K562 (cell line): ENCODE data around the gene CBX8. TPM values are rescaled to one million over a fixed set of nuclear protein-coding genes. Genes with fewer than 3 reads are reported as not detected.

Source experiments
- CEBPG ChIP-seq, 3 experiments: fragments of 200-800 bp in 1 of 3; sonication (Bioruptor generic) in 1 of 3; sonication (generic) in 1 of 3; formaldehyde crosslinking in 1 of 3; IDR thresholded peaks in 2 of 3; conservative IDR thresholded peaks in 1 of 3; 2 replicates each; pipeline versions ENCODE4 v1.6.1 to v1.8.0; 2016 to 2022; ENCODE audit warnings: missing compliant biosample characterization in 2 of 3, missing genetic modification characterization in 2 of 3, mild to moderate bottlenecking in 1 of 3, missing genetic modification reagents in 1 of 3
- ETV1 ChIP-seq: fragments of 450-650 bp; conservative IDR thresholded peaks from 2 replicates; pipeline ENCODE4 v1.6.1; 2016; ENCODE audit warnings: missing genetic modification characterization, control low read depth, low read depth, missing compliant biosample characterization
- ETV5 ChIP-seq: sonication (generic); formaldehyde crosslinking; IDR thresholded peaks from 2 replicates; pipeline ENCODE4 v1.4.0; 2020; ENCODE audit warnings: low read depth, mild to moderate bottlenecking, missing genetic modification reagents
- HIVEP1 ChIP-seq: fragments of 250-450 bp; sonication (Bioruptor Pico); IDR thresholded peaks from 2 replicates; pipeline ENCODE4 v1.4.0; 2020; ENCODE audit warnings: mild to moderate bottlenecking
- MBD1 ChIP-seq: fragments of 250-450 bp; sonication (Bioruptor Pico); IDR thresholded peaks from 2 replicates; pipeline ENCODE4 v1.8.0; 2022; ENCODE audit warnings: inconsistent platforms
- PBX2 ChIP-seq, 2 experiments: IDR thresholded peaks in 1 of 2; conservative IDR thresholded peaks in 1 of 2; 2 replicates each; pipeline ENCODE4 v1.6.1; 2016; ENCODE audit warnings: low read depth in 2 of 2, mild to moderate bottlenecking in 1 of 2, missing compliant biosample characterization in 1 of 2, missing genetic modification characterization in 1 of 2, moderate library complexity in 1 of 2
- ZBTB7A ChIP-seq: IDR thresholded peaks from 2 replicates; pipeline ENCODE4 v1.6.1; 2011; ENCODE audit warnings: low read depth, mild to moderate bottlenecking, low read length, moderate library complexity, borderline replicate concordance; ENCODE audit not compliant: control insufficient read depth
- ZNF311 ChIP-seq: fragments of 250-450 bp; sonication (Bioruptor Pico); IDR thresholded peaks from 2 replicates; pipeline ENCODE4 v1.4.0; 2020; ENCODE audit warnings: mild to moderate bottlenecking, moderate library complexity
- ZNF592 ChIP-seq: fragments of 450-650 bp; IDR thresholded peaks from 2 replicates; pipeline ENCODE4 v1.6.1; 2017; ENCODE audit warnings: antibody characterized with exemption, mild to moderate bottlenecking
- ZNF764 ChIP-seq: fragments of 250-450 bp; sonication (Bioruptor Pico); IDR thresholded peaks from 2 replicates; pipeline ENCODE4 v1.4.0; 2020; ENCODE audit warnings: low read depth, mild to moderate bottlenecking, moderate library complexity
- polyA plus RNA-seq, 8 experiments: library from polyadenylated mRNA; depleted of rRNA in 4 of 8; stranded (reverse) in 5 of 8; unstranded in 3 of 8; fragments of >200 nt; fragmentation: Nextera tagmentation in 2 of 8; fragmentation: Illumina TruSeq in 1 of 8; extraction: Ambion mirVana in 2 of 8; extraction: Trizol in 1 of 8; gene quantifications; 2 replicates each; pipeline versions ENCODE4 v1.2.1 to v1.2.3, GENCODE V29; 2011 to 2014; ENCODE audit warnings: inconsistent platforms in 1 of 8, missing spikeins in 1 of 8
- total RNA-seq, 7 experiments: library from RNA; depleted of rRNA in 6 of 7; stranded (reverse); fragments of >200 nt in 6 of 7; fragmentation: Illumina TruSeq in 2 of 7; extraction: Trizol in 2 of 7; gene quantifications; 2 replicates each; pipeline versions ENCODE4 v1.2.1 to v1.2.3, GENCODE V29; 2011 to 2021; ENCODE audit warnings: low replicate concordance in 1 of 7
- TF ChIP-seq, protein P1 (sequence below): fragments of 450-650 bp; formaldehyde crosslinking; IDR thresholded peaks from 2 replicates; pipeline ENCODE4 v1.4.0; 2020; ENCODE audit warnings: mild to moderate bottlenecking, moderate library complexity
- TF ChIP-seq, protein P2 (sequence below): sonication (generic); formaldehyde crosslinking; IDR thresholded peaks from 2 replicates; pipeline ENCODE4 v1.8.0; 2022; ENCODE audit warnings: mild to moderate bottlenecking, missing genetic modification reagents, borderline replicate concordance

The CBX8 gene
- total and polyA plus RNA-seq, 9 of the 15 experiments (the other 6 are each of a cell fraction or from before 2014, with no cell fraction given), result 0.08 to 11.9 (median 2.6) TPM

DNA sequence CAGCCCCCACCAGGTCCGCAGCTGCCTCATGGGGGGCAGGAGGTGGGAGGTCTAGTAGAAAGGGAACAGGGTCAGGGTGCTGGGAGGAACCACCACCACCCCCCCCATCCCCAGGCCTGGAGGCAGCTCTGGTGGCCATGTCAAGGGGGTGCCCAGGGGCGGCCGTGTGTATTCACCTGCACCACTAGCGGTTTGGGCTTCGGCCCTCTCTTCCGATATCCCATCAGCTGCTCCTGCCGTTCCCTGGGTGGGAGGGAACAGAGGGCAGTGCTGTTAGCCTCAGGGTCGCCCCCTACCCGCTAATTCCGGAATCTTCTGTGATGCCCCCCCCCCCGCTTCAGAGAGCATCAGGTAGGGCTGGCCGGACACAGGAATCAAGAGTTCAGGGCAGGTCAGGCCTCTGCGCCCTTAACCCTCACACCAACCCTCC, 38.6 kb upstream of the CBX8 start (continued):
- TF ChIP-seq, protein P1, sequence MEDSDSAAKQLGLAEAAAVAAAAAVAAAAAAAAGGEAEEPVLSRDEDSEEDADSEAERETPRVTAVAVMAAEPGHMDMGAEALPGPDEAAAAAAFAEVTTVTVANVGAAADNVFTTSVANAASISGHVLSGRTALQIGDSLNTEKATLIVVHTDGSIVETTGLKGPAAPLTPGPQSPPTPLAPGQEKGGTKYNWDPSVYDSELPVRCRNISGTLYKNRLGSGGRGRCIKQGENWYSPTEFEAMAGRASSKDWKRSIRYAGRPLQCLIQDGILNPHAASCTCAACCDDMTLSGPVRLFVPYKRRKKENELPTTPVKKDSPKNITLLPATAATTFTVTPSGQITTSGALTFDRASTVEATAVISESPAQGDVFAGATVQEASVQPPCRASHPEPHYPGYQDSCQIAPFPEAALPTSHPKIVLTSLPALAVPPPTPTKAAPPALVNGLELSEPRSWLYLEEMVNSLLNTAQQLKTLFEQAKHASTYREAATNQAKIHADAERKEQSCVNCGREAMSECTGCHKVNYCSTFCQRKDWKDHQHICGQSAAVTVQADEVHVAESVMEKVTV (CRISPR knock-in tag), result no peak
- TF ChIP-seq ETV5 (CRISPR knock-in tag), result no peak
- TF ChIP-seq MBD1 (CRISPR knock-in tag), result no peak
- TF ChIP-seq ZNF764 (CRISPR knock-in tag), result no peak
- no peak for TF ChIP-seq HIVEP1 (CRISPR knock-in tag)
- TF ChIP-seq ETV1 (tag), result no peak
- TF ChIP-seq ZNF311 (CRISPR knock-in tag), result no peak
- no peak for TF ChIP-seq CEBPG (CRISPR knock-in tag; IDR thresholded peaks at IDR 0.05)
- TF ChIP-seq CEBPG (tag; conservative IDR thresholded peaks at IDR 0.05 in 1 of 2, IDR thresholded peaks at IDR 0.05 in 1 of 2), result no peak
- TF ChIP-seq, protein P2, sequence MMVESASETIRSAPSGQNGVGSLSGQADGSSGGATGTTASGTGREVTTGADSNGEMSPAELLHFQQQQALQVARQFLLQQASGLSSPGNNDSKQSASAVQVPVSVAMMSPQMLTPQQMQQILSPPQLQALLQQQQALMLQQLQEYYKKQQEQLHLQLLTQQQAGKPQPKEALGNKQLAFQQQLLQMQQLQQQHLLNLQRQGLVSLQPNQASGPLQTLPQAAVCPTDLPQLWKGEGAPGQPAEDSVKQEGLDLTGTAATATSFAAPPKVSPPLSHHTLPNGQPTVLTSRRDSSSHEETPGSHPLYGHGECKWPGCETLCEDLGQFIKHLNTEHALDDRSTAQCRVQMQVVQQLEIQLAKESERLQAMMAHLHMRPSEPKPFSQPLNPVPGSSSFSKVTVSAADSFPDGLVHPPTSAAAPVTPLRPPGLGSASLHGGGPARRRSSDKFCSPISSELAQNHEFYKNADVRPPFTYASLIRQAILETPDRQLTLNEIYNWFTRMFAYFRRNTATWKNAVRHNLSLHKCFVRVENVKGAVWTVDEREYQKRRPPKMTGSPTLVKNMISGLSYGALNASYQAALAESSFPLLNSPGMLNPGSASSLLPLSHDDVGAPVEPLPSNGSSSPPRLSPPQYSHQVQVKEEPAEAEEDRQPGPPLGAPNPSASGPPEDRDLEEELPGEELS (CRISPR knock-in tag), result peak; percentile 64; the same call in 1 of the 2 replicates
- peak; percentile 47; the same call in 1 of the 2 replicates for TF ChIP-seq ZBTB7A
- no peak for TF ChIP-seq ZNF592
- TF ChIP-seq PBX2 (CRISPR knock-in tag; IDR thresholded peaks at IDR 0.05; ENCODE audit: low read depth), result no peak
- TF ChIP-seq PBX2 (tag; conservative IDR thresholded peaks at IDR 0.05; ENCODE audit: low read depth), result no peak
